Trophoblast cell (in vitro differentiated cells and primary cell): Measurements from ENCODE around the gene IFRD1.

Experiments
- DNase-seq, 2 donors: peaks; one replicate each; pipeline ENCODE4 v3.0.0-alpha.2; 2016
- H2AFZ ChIP-seq: 2 replicates; pipeline ENCODE4 v1.6.1; 2013; ENCODE audit warnings: low read length, moderate library complexity, mild to moderate bottlenecking; ENCODE audit not compliant: insufficient read depth, poor library complexity
- H2AK5ac ChIP-seq: 2 replicates; pipeline ENCODE4 v1.6.1; 2013; ENCODE audit warnings: mild to moderate bottlenecking, low read length
- H2BK120ac ChIP-seq: 2 replicates; pipeline ENCODE4 v1.6.1; 2013; ENCODE audit warnings: low read length, mild to moderate bottlenecking, moderate library complexity; ENCODE audit not compliant: insufficient read depth, poor library complexity
- H2BK12ac ChIP-seq: 2 replicates; pipeline ENCODE4 v1.6.1; 2013; ENCODE audit warnings: mild to moderate bottlenecking, low read length, moderate library complexity
- H2BK5ac ChIP-seq: 2 replicates; pipeline ENCODE4 v1.6.1; 2013; ENCODE audit warnings: low read length, low read depth, moderate library complexity, mild to moderate bottlenecking; ENCODE audit not compliant: poor library complexity
- H3K14ac ChIP-seq: 2 replicates; pipeline ENCODE4 v1.6.1; 2013; ENCODE audit warnings: mild to moderate bottlenecking, low read length
- H3K18ac ChIP-seq: 2 replicates; pipeline ENCODE4 v1.6.1; 2013; ENCODE audit warnings: mild to moderate bottlenecking, low read length
- H3K23ac ChIP-seq: 2 replicates; pipeline ENCODE4 v1.6.1; 2013; ENCODE audit warnings: low read length
- H3K27ac ChIP-seq: 2 replicates; pipeline ENCODE4 v1.5.1; 2013; ENCODE audit warnings: low read depth, mild to moderate bottlenecking, inconsistent platforms, low read length, moderate library complexity
- H3K27me3 ChIP-seq: 2 replicates; pipeline ENCODE4 v1.6.1; 2013; ENCODE audit warnings: inconsistent platforms, mild to moderate bottlenecking, low read length, moderate library complexity; ENCODE audit not compliant: insufficient read depth
- H3K36me3 ChIP-seq, 2 experiments: 1 replicate in 1 of 2; 2 replicates in 1 of 2; pipeline ENCODE4 v1.6.1; 2013; ENCODE audit warnings: low read length in 2 of 2, mild to moderate bottlenecking in 2 of 2, moderate library complexity in 1 of 2; ENCODE audit not compliant: insufficient read depth in 2 of 2, control insufficient read depth in 1 of 2
- H3K4ac ChIP-seq: 2 replicates; pipeline ENCODE4 v1.6.1; 2013; ENCODE audit warnings: low read depth, mild to moderate bottlenecking, low read length, moderate library complexity
- H3K4me1 ChIP-seq, 2 experiments: 1 replicate in 1 of 2; 2 replicates in 1 of 2; pipeline ENCODE4 v1.6.1; 2013; ENCODE audit warnings: low read length in 2 of 2, mild to moderate bottlenecking in 2 of 2, moderate library complexity in 1 of 2; ENCODE audit not compliant: insufficient read depth in 2 of 2, control insufficient read depth in 1 of 2
- H3K4me2 ChIP-seq: 2 replicates; pipeline ENCODE4 v1.6.1; 2013; ENCODE audit warnings: inconsistent platforms, mild to moderate bottlenecking, low read length, moderate library complexity
- H3K4me3 ChIP-seq: 2 replicates; pipeline ENCODE4 v1.5.1; 2013; ENCODE audit warnings: mild to moderate bottlenecking, low read depth, low read length, inconsistent platforms
- H3K79me1 ChIP-seq: one replicate; pipeline ENCODE4 v1.6.1; 2013; ENCODE audit warnings: low read length
- H3K79me2 ChIP-seq: 2 replicates; pipeline ENCODE4 v1.6.1; 2013; ENCODE audit warnings: low read length, mild to moderate bottlenecking; ENCODE audit not compliant: control insufficient read depth, insufficient read depth, poor library complexity
- H3K9ac ChIP-seq: 2 replicates; pipeline ENCODE4 v1.6.1; 2013; ENCODE audit warnings: mild to moderate bottlenecking, low read length
- H3K9me3 ChIP-seq: 2 replicates; pipeline ENCODE4 v1.6.1; 2013; ENCODE audit warnings: low read depth, mild to moderate bottlenecking, control low read depth, inconsistent platforms, low read length; ENCODE audit not compliant: insufficient read depth
- H4K12ac ChIP-seq: 2 replicates; pipeline ENCODE4 v1.6.1; 2013; ENCODE audit warnings: low read depth, mild to moderate bottlenecking, low read length, moderate library complexity
- H4K8ac ChIP-seq: 2 replicates; pipeline ENCODE4 v1.6.1; 2013; ENCODE audit warnings: low read depth, mild to moderate bottlenecking, low read length, moderate library complexity
- H4K91ac ChIP-seq: one replicate; pipeline ENCODE4 v1.6.1; 2013; ENCODE audit warnings: low read depth, mild to moderate bottlenecking, low read length, moderate library complexity
- WGBS: extraction: QIAGEN DNeasy Blood & Tissue Kit; methylation state at CpG from one replicate; pipeline ENCODE4 v1.1.7; 2013; ENCODE audit warnings: missing lambda C conversion rate; ENCODE audit not compliant: insufficient read length, insufficient coverage; ENCODE audit errors: extremely low coverage; 5-methylcytosine and 5-hydroxymethylcytosine counted together

IFRD1 gene

GRCh38 chr7:112510743-112511110 is 60.5 kb downstream of the IFRD1 start:
- Histone ChIP-seq H2BK12ac (no peak overlapping the region), H2BK5ac (no peak overlapping the region), H3K9me3 (no peaks in the 10 kb centered on the region), H2BK120ac (no peak overlapping the region), H3K14ac (no peak overlapping the region), H3K79me2 (no peaks in the 10 kb centered on the region), H4K91ac (no peak overlapping the region), H2AK5ac (no peak overlapping the region), H3K27ac (no peak overlapping the region), H3K27me3 (no peaks in the 10 kb centered on the region), H3K18ac (no peak overlapping the region), H2AFZ (no peak overlapping the region), H4K8ac (no peak overlapping the region), H3K4me3 (no peak overlapping the region), H3K9ac (no peak overlapping the region), H3K4me2 (no peak overlapping the region), H4K12ac (no peak overlapping the region), H3K36me3 (no peaks in the 10 kb centered on the region), H3K79me1 (no peaks in the 10 kb centered on the region), H3K23ac (no peak overlapping the region), H3K4ac (no peak overlapping the region), H3K4me1 (peaks cover 0 to 2% of the 10 kb centered on the region in 2 experiments)
- DNase-seq: no peak

GRCh38 chr7:112511451-112512202 is 61.4 kb downstream of the IFRD1 start:
- H3K4ac ChIP-seq: no peak overlapping the region
- WGBS: no CpG with 5 or more reads among the region's 6 CpGs
- no peak overlapping the region for H3K23ac ChIP-seq
- H3K36me3 ChIP-seq: no peaks in the 10 kb centered on the region
- H3K4me3 ChIP-seq: no peak overlapping the region
- no peak overlapping the region for H4K12ac ChIP-seq
- H3K18ac ChIP-seq: no peak overlapping the region
- peaks cover 0 to 2% of the 10 kb centered on the region in 2 experiments for H3K4me1 ChIP-seq
- no peaks in the 10 kb centered on the region for H3K27me3 ChIP-seq
- H3K27ac ChIP-seq: no peak overlapping the region
- H2BK5ac ChIP-seq: no peak overlapping the region
- no peak for DNase-seq
- H3K79me2 ChIP-seq: no peaks in the 10 kb centered on the region
- no peak overlapping the region for H2AFZ ChIP-seq
- no peak overlapping the region for H2AK5ac ChIP-seq
- H3K9ac ChIP-seq: no peak overlapping the region
- H3K14ac ChIP-seq: no peak overlapping the region
- H3K79me1 ChIP-seq: no peaks in the 10 kb centered on the region
- no peak overlapping the region for H2BK12ac ChIP-seq
- H2BK120ac ChIP-seq: no peak overlapping the region
- H4K91ac ChIP-seq: no peak overlapping the region
- H3K9me3 ChIP-seq: no peaks in the 10 kb centered on the region
- no peak overlapping the region for H4K8ac ChIP-seq
- no peak overlapping the region for H3K4me2 ChIP-seq

- H3K4me3 ChIP-seq: no peak overlapping the region
- no peaks in the 10 kb centered on the region for H3K36me3 ChIP-seq
- no peak overlapping the region for H3K4ac ChIP-seq
- no peak overlapping the region for H2BK12ac ChIP-seq
- DNase-seq: no peak
- no peak overlapping the region for H3K9ac ChIP-seq
- WGBS: no CpG with 5 or more reads among the region's 5 CpGs
- H2AFZ ChIP-seq: no peak overlapping the region
- H3K79me1 ChIP-seq: no peaks in the 10 kb centered on the region
- no peaks in the 10 kb centered on the region for H3K9me3 ChIP-seq
- H3K4me1 ChIP-seq: peaks cover 0 to 2% of the 10 kb centered on the region in 2 experiments
- H2BK120ac ChIP-seq: no peak overlapping the region
- H3K79me2 ChIP-seq: no peaks in the 10 kb centered on the region
- H3K23ac ChIP-seq: no peak overlapping the region
- no peak overlapping the region for H2BK5ac ChIP-seq
- H4K12ac ChIP-seq: no peak overlapping the region
- H4K91ac ChIP-seq: no peak overlapping the region
- no peak overlapping the region for H4K8ac ChIP-seq
- H2AK5ac ChIP-seq: no peak overlapping the region
- no peak overlapping the region for H3K4me2 ChIP-seq
- H3K27ac ChIP-seq: no peak overlapping the region
- no peak overlapping the region for H3K14ac ChIP-seq
- H3K27me3 ChIP-seq: no peaks in the 10 kb centered on the region
- H3K18ac ChIP-seq: no peak overlapping the region
Measured at GRCh38 chr7:112512451-112513210, 62.4 kb downstream of the IFRD1 start.

- H3K9ac ChIP-seq: no peak overlapping the region
- no peak overlapping the region for H4K91ac ChIP-seq
- H2BK12ac ChIP-seq: no peak overlapping the region
- H3K4me2 ChIP-seq: no peak overlapping the region
- no peak overlapping the region for H3K14ac ChIP-seq
- H4K12ac ChIP-seq: no peak overlapping the region
- H4K8ac ChIP-seq: no peak overlapping the region
- H3K23ac ChIP-seq: no peak overlapping the region
- no peak for DNase-seq
- H3K4me1 ChIP-seq: no peaks in the 10 kb centered on the region
- no peak overlapping the region for H2BK5ac ChIP-seq
- H3K4me3 ChIP-seq: no peak overlapping the region
- no peak overlapping the region for H3K27ac ChIP-seq
- no peak overlapping the region for H2BK120ac ChIP-seq
- no peak overlapping the region for H3K18ac ChIP-seq
- no peaks in the 10 kb centered on the region for H3K79me2 ChIP-seq
- no peak overlapping the region for H3K4ac ChIP-seq
- H2AK5ac ChIP-seq: no peak overlapping the region
- no peaks in the 10 kb centered on the region for H3K27me3 ChIP-seq
- no CpG with 5 or more reads among the region's 5 CpGs for WGBS
- H3K9me3 ChIP-seq: no peaks in the 10 kb centered on the region
- H3K36me3 ChIP-seq: no peaks in the 10 kb centered on the region
- H2AFZ ChIP-seq: no peak overlapping the region
- H3K79me1 ChIP-seq: no peaks in the 10 kb centered on the region
Measured at GRCh38 chr7:112515989-112516388, 65.7 kb downstream of the IFRD1 start.
